GM12878 (cell line): ENCODE measurements around the gene GAREM1. TPM values are rescaled to one million over a fixed set of nuclear protein-coding genes. Genes with fewer than 3 reads are reported as not detected.
"Not testable (repeated sequence)": the region's sequence is repeated elsewhere in the genome, so short reads cannot be mapped to it uniquely, and the experiment has no call there.

Experiments used
- ATAC-seq: fragments of 200-7000 bp; cut with Tn5 transposase; 3 replicates; pipeline ENCODE4 v1.9.1; 2020; ENCODE audit warnings: mild to moderate bottlenecking, moderate library complexity
- BruUV-seq: library from RNA; stranded (reverse); fragments of 400-500 nt; replicated peaks from 2 replicates; lab custom pipeline; 2021; lab: Mats Ljungman, UMichigan
- CTCF ChIA-PET: fragments of 300-600 bp; sonication (Branson Sonifier 250); formaldehyde crosslinking; extraction: SDS; loops from one replicate; lab custom pipeline; 2021; ENCODE audit warnings: inconsistent platforms; lab: Yijun Ruan, JAX
- POLR2A ChIA-PET: fragments of 350-600 bp; formaldehyde crosslinking; extraction: SDS; loops from one replicate; lab custom pipeline; 2021; ENCODE audit warnings: inconsistent platforms; lab: Charles Lee
- RAD21 ChIA-PET: fragments of 300-600 bp; sonication (Branson Sonifier 250); formaldehyde crosslinking; loops from one replicate; lab custom pipeline; 2023; ENCODE audit warnings: antibody characterized with exemption; ENCODE audit not compliant: unreplicated experiment; lab: Charles Lee
- SMC1A ChIA-PET: fragments of 300-600 bp; sonication (Branson Sonifier 250); formaldehyde crosslinking; loops from one replicate; lab custom pipeline; 2023; ENCODE audit not compliant: unreplicated experiment, uncharacterized antibody; lab: Charles Lee
- DNase-seq: peaks from one replicate; pipeline ENCODE4 v3.0.0-alpha.2; 2011; ENCODE audit warnings: low read depth, low spot score
- FAIRE-seq: peaks from 3 replicates; lab custom pipeline; 2011; peaks lifted over from hg19 to GRCh38; lab: Jason Lieb, UNC
- H2AFZ ChIP-seq: 2 replicates; pipeline ENCODE4 v1.6.0; 2011; ENCODE audit warnings: low read depth, low read length, control low read depth; ENCODE audit not compliant: control insufficient read depth
- H3K27ac ChIP-seq: 2 replicates; pipeline ENCODE4 v1.5.1; 2011; ENCODE audit warnings: control low read depth; ENCODE audit not compliant: control insufficient read depth, insufficient read depth
- H3K27me3 ChIP-seq, 2 experiments: replicated peaks in 1 of 2; 2 replicates each; pipeline versions ENCODE4 v1.6.0 to v1.6.1; 2011; ENCODE audit warnings: low read length in 1 of 2; ENCODE audit not compliant: control insufficient read depth in 2 of 2, insufficient read depth in 2 of 2
- H3K36me3 ChIP-seq, 2 experiments: 2 replicates each; pipeline ENCODE4 v1.5.1; 2011; ENCODE audit warnings: low read length in 1 of 2; ENCODE audit not compliant: control insufficient read depth in 2 of 2, insufficient read depth in 2 of 2
- H3K4me1 ChIP-seq: 2 replicates; pipeline ENCODE4 v1.6.1; 2011; ENCODE audit warnings: mild to moderate bottlenecking, low read length, moderate library complexity, mixed read lengths; ENCODE audit not compliant: control insufficient read depth, insufficient read depth
- H3K4me2 ChIP-seq: 2 replicates; pipeline ENCODE4 v1.6.0; 2011; ENCODE audit warnings: control low read depth; ENCODE audit not compliant: control insufficient read depth, insufficient read depth
- H3K4me3 ChIP-seq: fragments of 200-600 bp; sonication (generic); 2 replicates; pipeline ENCODE4 v1.5.1; 2016
- H3K79me2 ChIP-seq: 2 replicates; pipeline ENCODE4 v1.6.0; 2011; ENCODE audit warnings: low read length; ENCODE audit not compliant: control insufficient read depth, insufficient read depth
- H3K9ac ChIP-seq: 2 replicates; pipeline ENCODE4 v1.8.0; 2011; ENCODE audit warnings: low read length, control low read depth, mixed read lengths; ENCODE audit not compliant: control insufficient read depth, insufficient read depth
- H3K9me3 ChIP-seq: replicated peaks from 3 replicates; pipeline ENCODE4 v1.5.1; 2011; ENCODE audit warnings: mild to moderate bottlenecking, low read length; ENCODE audit not compliant: control insufficient read depth, insufficient read depth
- H4K20me1 ChIP-seq: 2 replicates; pipeline ENCODE4 v1.6.0; 2011; ENCODE audit not compliant: control insufficient read depth, insufficient read depth
- CBX5 ChIP-seq: sonication (generic); IDR thresholded peaks from 2 replicates; pipeline ENCODE4 v1.6.1; 2016; ENCODE audit warnings: low read depth, moderate library complexity, mild to moderate bottlenecking, inconsistent platforms
- DPF2 ChIP-seq: fragments of 450-650 bp; IDR thresholded peaks from 2 replicates; pipeline ENCODE4 v1.6.1; 2017; ENCODE audit warnings: mild to moderate bottlenecking
- EED ChIP-seq: sonication (generic); IDR thresholded peaks from 2 replicates; pipeline ENCODE4 v1.6.1; 2016; ENCODE audit warnings: antibody characterized with exemption, low read depth
- EGR1 ChIP-seq, 2 experiments: IDR thresholded peaks; 1 replicate in 1 of 2; 2 replicates in 1 of 2; pipeline ENCODE4 v1.6.1; 2011 to 2012; ENCODE audit warnings: low read depth in 2 of 2, low read length in 2 of 2, borderline replicate concordance in 1 of 2, mild to moderate bottlenecking in 1 of 2, moderate library complexity in 1 of 2
- IRF4 ChIP-seq: IDR thresholded peaks from 2 replicates; pipeline ENCODE4 v1.6.1; 2011; ENCODE audit warnings: low read depth, low read length
- WGBS: methylation state at CpG from one replicate; pipeline ENCODE4 v1.1.6; 2016; ENCODE audit warnings: low lambda C conversion rate; ENCODE audit not compliant: insufficient replicate concordance, insufficient coverage; ENCODE audit errors: missing lambda C conversion rate; 5-methylcytosine and 5-hydroxymethylcytosine counted together
- in situ Hi-C: fragments of 300-500 bp; cut with MboI; formaldehyde crosslinking; loops from 9 replicates; pipeline ENCODE4 v1.14.3; 2018; ENCODE audit warnings: mixed read lengths
- intact Hi-C: fragments of 100-400 bp; cut with micrococcal nuclease; formaldehyde crosslinking; loops from one replicate; pipeline ENCODE4 v1.14.2; 2022; ENCODE audit not compliant: unreplicated experiment
- polyA plus RNA-seq, 11 experiments: library from polyadenylated mRNA; depleted of rRNA in 4 of 11; unstranded in 6 of 11; stranded (reverse) in 5 of 11; fragments of >200 nt; fragmentation: Nextera tagmentation in 4 of 11; fragmentation: Illumina TruSeq in 1 of 11; extraction: Ambion mirVana in 4 of 11; extraction: Trizol in 1 of 11; gene quantifications; 1 replicate in 1 of 11; 2 replicates in 10 of 11; pipeline versions ENCODE4 v1.2.1 to v1.2.3, GENCODE V29; 2011 to 2016; ENCODE audit warnings: inconsistent platforms in 2 of 11, missing spikeins in 2 of 11, low read depth in 1 of 11
- total RNA-seq, 4 experiments: library from RNA; depleted of rRNA in 3 of 4; stranded (reverse); fragments of >200 nt in 3 of 4; fragmentation: Illumina TruSeq in 1 of 4; extraction: Trizol in 1 of 4; gene quantifications; 2 replicates each; pipeline versions ENCODE4 v1.2.1 to v1.2.3, GENCODE V29; 2013 to 2021

The GAREM1 gene
- total and polyA plus RNA-seq, 10 of the 15 experiments (the other 5 are each of a cell fraction or from before 2014, with no cell fraction given) = 0.05 to 0.29 (median 0.05) TPM; not detected in 7

- Histone ChIP-seq H3K4me2 (no peak overlapping the region), H3K4me3 (no peak overlapping the region), H3K79me2 (no peaks in the 10 kb centered on the region), H3K36me3 (no peaks in the 10 kb centered on the region), H3K4me1 (no peaks in the 10 kb centered on the region), H4K20me1 (no peaks in the 10 kb centered on the region), H2AFZ (no peak overlapping the region), H3K9me3 (no peaks in the 10 kb centered on the region), H3K27me3 (peaks cover 0 to 2% of the 10 kb centered on the region in 2 experiments; a peak in 1 of 4 replicates), H3K27ac (no peak overlapping the region), H3K9ac (no peak overlapping the region)
- 29% methylated on average over 3 of the region's 3 CpGs for WGBS
- no TSS peak for BruUV-seq
- ChIA-PET CTCF (no interaction called here), RAD21 (no interaction called here), POLR2A (no interaction called here), SMC1A (no interaction called here)
- in situ Hi-C loops (no loop called here), intact Hi-C loops (no loop called here)
- ATAC-seq (no peak), DNase-seq (no peak), FAIRE-seq (no peak)
- TF ChIP-seq DPF2 (no peak), CBX5 (no peak), EGR1 (IDR thresholded peaks at IDR 0.05; ENCODE audit: borderline replicate concordance in 1 of 2, low read depth in 2 of 2, low read length in 2 of 2) (no peak), EED (no peak), IRF4 (no peak)
Observed at GRCh38 chr18:32343634-32344033, 127.0 kb downstream of the GAREM1 start.

GRCh38 chr18:32341112-32341511, 129.6 kb downstream of the GAREM1 start:
- H2AFZ ChIP-seq, H3K36me3 ChIP-seq, RAD21 ChIA-PET, H3K27me3 ChIP-seq, BruUV-seq, POLR2A ChIA-PET, H3K4me3 ChIP-seq, SMC1A ChIA-PET, in situ Hi-C loops, H3K27ac ChIP-seq, H4K20me1 ChIP-seq, H3K9me3 ChIP-seq, ATAC-seq, CTCF ChIA-PET, FAIRE-seq, H3K9ac ChIP-seq, DNase-seq, H3K79me2 ChIP-seq, H3K4me2 ChIP-seq, intact Hi-C loops, H3K4me1 ChIP-seq: not testable (repeated sequence)
- 19% methylated on average over 3 of the region's 3 CpGs for WGBS
